HG03025 (cell line): ENCODE results near the gene MYO5B.
"Not testable (repeated sequence)": the region's sequence is repeated elsewhere in the genome, so short reads cannot be mapped to it uniquely, and the experiment has no call there.

Experiments
- ATAC-seq: cut with Tn5 transposase; IDR thresholded peaks from one replicate; pipeline ENCODE4 v1.9.1; 2021; ENCODE audit warnings: mild to moderate bottlenecking, moderate library complexity; ENCODE audit not compliant: unreplicated experiment, low FRiP score

The MYO5B gene

DNA sequence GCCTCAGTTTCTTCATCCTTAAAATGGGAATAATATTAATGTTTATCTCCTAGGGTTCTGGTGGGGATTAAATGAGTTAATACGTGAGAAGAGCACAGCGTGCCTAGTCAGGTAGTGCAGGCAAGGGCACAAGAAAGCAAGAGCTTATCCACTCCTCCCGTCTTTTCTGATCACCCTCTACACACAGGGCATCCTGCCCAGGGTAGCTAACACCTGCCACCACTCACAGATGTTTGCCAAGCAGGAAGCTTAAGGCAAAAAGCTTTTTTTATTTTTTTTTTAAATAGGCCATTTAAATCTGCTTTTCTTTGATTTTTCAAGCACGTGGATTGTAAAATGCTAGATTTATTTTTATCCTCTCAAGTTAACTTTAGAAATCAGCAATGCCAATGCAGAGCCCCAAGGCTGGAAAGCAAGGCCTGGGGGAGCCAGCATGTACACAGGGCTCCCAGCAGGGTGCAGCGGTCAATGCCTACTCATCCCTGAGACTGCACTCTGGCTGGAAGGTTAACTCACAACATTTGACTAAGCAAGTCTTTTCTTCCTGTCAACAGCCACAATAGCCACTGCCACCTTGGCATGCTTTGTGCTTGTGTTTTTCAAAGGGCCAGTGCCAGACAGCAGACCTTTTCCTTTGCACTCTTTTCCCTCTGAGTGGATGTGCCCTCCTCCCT, 295.2 kb downstream of the MYO5B start:
- no peak for ATAC-seq

DNA sequence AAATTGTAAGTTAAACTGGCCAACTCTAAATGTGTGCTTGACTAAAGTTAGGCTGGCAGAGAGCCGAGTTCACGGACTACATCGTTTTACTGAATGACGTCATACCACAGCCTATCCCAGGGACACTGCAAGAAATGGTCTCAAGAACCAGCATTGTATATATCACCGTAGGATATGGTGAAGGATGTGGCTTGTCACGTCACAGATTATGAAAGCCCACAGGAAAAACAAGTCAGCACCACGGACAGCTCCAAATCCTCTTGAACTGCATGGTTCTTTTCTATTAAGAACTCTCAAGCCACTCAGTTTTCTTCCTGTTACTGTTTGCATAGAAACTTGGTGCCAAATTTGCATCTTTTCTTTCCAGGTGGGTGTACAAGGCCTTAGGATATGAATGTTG, 296.5 kb downstream of the MYO5B start:
- ATAC-seq = no peak

DNA sequence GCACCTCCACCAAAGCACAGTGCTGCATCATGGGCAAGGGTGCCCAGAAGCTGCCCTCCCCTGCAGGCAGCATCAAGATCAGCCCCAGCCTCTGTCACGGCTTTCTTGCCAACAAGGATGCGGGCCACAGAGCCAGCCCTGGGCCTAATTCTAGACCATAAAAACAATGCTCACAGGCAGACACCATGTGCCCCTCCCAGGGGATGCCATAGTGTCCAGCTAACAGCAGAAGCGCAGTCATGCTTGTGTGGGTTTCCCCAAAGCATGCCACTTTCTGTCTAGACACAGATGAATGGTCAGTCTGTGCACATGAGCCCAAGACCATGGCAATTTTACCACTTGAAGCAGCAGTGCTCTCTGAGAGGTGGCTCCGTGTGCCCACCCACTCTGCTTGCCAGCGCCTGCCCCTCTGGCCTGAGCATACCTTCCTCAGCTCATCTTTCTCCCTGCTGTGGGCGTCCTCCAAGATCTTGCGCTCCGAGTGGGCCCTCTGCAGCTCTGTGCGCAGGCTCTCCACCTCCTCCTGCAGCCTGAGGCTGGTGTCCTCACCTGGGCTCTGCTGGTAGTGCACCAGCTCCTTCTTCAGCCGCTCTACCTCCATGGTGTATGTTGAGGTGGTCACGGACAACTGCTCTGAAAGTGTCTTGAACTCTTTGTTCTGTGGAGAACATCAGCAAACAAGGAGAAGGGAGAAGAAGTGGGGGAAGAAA, 300.3 kb downstream of the MYO5B start:
- no peak for ATAC-seq

DNA sequence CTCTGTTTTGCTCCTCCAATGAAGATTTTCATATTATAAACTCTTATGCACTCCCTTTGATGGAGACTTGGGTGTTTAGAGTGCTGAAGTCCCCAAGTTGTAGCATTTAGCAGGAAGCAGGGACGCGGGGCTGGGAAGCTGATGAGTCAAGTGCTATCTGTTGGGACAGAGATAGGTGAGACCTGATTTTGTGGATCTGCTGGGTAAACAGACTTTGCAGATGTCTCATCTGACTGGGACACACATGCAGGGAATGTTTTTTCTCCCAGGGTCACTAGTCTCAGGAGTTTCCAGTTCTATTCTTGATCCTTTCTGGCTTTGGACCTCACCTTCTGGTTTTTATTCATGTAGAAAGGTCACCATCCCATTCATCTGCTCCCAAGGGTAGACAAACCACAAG, 301.9 kb downstream of the MYO5B start:
- ATAC-seq = no peak

DNA sequence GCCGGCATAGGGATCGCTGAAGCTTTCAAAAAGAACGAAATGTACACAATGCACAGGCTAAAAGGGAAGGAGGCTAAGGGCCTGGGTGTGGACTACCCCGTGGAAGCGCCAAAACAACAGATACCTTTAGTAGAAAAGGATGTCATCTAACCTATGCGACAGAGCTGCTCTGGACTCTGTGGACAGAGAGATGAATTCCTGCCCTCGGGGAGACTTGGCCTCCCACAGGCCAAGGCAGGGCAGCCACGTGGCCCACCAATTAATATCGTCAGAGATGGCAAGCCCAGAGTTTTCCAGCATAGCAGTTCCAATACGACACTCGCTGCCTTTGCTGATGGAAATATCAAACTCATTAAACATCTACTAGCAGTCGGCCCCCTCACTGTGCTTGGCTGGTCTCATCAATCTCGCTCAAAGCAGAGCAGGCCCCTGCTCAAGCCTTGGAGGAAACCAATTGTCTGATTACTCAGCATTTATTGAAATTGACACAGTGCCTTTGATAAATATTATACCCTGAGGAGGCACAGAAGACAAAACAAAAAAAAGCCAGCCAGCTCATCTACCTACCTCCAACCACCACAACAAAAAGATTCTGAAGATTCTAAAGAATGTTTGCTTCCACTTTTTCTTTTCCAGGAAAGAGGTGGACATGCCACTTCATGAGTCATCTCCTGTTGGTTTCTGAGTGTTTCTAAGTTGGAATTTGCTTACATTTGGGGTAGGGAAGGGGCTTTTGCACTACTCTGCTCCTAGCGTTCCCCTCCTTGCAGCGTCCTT, 302.6 kb downstream of the MYO5B start:
- no peak for ATAC-seq

DNA sequence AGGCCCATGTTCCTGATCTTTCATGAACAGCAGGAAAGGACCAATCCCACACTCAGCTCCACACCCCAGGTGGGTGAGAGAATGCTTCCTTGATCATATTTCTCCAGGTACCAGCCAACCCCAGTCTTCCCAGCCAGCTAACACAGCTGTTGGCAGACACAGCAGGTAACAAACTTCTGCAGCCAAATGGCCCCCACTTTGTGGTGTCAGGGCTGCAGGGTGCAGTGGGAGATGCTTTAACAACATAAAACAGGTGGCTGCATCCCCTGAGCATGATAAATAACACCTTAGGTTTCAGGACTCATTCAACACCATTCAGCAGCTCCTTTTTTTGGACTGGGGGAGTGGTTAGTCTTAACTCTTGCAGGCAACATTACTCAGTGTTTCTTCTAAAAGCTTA, 304.9 kb downstream of the MYO5B start:
- no peak for ATAC-seq

DNA sequence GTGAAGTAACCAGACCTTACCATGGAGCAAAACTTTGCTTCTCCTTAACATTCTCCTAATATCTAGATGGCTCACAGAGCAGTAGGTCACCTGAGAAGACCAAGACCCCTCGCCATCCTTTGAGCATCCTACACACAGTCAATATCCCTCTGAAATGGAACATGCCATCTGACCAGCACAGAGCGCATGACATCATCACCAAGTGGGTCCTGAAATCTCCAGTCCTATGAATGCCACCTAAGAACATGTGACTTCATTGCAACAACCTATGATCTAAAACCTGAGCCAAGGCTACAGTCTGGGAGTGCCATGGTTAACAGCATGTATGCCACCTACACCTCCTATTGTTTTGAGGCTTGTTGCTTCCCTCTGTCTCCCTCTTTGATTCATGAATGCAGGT, 305.4 kb downstream of the MYO5B start:
- ATAC-seq = not testable (repeated sequence)

DNA sequence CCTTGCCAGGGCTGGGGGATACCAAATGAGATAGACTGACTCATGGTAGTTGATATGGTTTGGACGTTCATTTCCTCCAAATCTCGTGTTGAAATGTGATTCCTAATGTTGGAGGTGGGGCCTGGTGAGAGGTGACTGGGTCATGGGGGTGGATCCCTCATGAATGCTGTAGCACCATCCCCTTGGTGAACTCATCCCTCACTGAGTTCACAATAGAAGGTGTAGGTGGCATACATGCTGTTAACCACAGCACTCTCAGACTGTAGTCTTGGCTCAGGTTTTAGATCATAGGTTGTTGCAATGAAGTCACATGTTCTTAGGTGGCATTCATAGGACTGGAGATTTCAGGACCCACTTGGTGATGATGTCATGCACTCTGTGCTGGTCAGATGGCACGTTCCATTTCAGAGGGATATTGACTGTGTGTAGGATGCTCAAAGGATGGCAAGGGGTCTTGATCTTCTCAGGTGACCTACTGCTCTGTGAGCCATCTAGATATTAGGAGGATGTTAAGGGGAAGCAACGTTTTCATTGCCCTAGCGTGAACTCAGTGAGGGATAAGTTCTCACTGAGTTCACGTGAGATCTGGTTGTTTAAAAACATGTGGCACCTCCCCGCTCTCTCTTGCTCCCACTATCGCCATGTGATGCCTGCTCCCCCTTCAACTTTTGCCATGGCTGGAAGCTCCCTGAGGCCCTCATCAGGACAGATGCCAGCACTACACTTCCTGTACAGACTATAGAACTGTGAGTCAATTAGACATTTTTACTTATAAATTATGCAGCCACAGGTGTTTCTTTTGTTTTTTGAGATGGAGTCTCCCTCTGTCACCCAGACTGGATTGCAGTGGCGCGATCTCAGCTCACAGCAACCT, 307.8 kb downstream of the MYO5B start:
- ATAC-seq = no peak

DNA sequence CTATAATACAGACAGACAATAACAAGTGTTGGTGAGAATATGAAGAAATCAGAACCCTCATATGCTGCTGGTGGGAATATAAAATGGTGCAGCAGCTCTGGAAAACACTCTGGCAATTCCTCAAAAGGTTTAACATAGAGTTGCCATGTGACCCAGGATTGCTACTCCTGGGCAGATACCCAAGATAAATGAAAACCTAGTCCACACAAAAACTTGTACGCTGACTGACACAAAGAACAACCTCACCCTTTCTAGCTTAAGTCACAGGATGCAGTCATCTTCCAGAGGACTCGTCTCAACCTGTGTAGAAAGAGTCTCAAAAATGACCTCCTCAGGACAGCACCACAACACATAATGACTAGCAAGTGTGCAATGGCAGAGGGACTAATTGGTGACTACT, 310.0 kb downstream of the MYO5B start:
- ATAC-seq = no peak

DNA sequence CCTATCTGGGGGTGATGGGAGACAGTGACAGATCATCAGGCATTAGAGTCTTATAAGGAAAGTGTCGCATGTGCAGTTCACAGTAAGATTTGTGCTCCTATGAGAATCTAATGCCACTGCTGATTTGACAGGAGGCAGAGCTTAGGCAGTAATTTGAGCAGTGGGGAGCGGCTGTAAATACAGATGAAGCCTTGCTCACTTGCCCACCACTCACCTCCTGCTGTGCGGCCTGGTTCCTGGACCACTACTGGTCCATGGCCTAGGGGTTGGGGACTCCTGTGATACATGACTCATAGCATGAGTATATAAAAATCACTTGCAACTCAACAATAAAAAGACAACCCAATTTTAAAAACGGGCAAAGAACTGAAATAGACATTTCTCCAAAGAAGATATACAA, 310.5 kb downstream of the MYO5B start:
- no peak for ATAC-seq

DNA sequence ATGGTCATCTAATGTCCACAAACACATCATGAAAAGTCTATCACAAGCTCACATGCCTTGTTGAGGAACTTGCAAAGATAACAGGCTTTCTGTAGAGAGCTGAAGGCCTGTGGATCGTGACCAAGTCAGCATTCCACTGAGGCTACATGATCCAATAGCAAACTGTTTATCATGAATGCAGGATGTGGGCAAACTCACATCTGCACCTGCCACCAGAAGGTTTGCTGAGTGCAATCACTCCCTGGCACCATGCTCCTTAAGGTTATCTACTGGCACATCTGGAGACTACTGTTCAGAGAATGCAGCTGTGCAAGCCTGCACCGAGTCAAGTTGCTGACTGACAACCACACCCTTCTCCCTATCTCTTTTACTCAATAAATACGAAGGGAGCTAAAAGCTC, 314.3 kb downstream of the MYO5B start:
- no peak for ATAC-seq

DNA sequence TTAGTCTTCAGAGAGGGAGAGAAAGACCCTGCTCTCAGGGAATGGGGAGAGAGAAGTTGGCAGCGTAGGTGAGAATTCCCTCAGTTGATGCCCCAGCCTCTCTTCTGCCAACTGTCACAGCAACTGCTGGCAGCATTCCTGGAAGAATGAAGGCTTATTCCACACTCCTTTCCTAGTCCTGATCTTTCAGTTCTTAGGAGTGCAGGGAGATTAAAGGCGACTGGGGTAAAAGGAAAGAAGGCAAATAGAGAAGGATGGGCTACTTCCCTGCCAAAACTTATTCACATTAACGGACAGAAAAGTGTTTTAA, 315.7 kb downstream of the MYO5B start:
- ATAC-seq = no peak

DNA sequence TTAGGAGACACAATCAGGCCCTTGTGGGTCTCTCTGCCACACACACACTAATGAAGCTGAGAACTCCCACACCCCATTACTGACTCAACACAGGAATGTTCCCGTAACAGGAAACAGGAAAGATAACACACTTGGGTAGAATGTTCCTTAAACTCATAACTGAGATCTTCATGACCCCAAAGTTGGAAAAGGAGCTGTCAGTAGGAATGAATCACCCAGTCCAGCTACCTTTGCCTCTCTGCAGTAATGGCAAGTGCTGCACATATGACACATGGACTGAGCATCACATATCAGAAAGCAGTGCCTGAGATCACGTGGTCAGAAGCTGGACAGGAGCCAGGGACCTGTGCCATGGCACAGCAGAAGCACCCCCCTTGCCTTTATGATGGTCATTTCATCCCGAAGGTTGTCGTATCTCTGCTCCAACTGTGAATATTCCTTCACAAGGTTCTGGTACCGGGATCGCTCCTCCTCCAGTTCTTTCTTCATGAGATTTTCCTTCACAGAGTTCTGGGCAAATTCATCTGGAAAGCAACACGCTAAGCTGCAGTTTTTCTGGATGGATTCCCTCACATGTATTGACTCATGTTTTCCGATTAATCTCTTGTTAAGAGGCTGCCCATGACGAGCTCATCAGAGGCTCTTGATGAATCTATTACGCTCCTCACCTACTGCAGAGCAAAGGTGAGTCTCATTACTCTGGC, 316.2 kb downstream of the MYO5B start:
- ATAC-seq = no peak

DNA sequence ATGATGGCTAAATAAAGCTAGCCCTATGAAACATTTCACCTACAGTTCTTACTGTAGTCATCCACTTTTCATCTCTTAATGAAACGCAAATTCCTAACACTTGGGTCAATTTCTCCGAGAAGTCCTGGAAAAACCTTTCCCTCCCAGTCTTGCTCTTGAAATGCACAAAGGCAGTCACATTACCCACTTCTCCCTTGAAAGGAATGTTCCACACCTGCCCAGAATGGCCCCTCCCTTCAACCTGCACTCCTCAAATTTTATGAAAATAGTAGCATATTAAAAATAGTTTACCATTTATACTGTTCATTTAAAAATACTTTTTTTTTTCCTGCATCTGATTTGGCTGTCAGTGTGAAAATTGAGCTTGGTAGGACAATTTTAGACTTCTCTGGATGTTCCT, 316.9 kb downstream of the MYO5B start:
- no peak for ATAC-seq

DNA sequence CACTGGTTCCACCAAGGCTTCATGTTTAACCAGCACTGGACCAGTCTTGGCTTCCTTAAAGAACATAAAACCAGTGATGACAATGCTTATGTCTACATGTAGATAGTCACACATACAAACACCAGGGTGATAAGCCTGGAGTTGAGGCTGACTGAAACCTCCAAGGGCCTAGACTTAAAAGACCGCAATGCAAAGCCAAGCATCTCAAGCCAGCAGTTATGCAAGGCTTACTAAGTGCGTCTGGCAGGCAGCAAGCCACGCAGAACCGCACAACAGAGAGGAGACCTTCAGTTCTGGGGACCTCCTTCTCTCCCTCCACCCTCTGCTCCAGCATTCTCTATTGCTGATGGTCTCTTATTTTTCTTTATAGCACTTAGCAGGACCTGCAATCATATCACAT, 318.4 kb downstream of the MYO5B start:
- no peak for ATAC-seq

DNA sequence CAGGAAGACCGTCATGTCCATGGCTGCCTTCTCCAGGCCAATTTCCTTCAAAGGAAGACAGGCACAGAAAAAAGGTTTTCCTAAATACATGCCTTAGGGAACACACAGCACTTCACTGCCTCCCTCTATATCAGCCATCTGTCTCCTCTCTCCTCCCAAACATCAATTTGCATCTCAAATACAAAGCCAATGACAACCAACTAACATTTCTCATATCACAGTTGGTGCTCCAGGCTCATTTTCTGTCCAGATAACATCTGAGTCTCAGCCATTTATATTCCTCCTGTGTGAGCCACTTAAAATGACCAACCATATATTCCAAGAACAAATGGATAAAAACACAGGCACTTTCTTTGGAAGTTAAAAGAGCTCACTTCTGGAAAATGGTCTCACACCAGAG, 319.2 kb downstream of the MYO5B start:
- ATAC-seq = no peak

DNA sequence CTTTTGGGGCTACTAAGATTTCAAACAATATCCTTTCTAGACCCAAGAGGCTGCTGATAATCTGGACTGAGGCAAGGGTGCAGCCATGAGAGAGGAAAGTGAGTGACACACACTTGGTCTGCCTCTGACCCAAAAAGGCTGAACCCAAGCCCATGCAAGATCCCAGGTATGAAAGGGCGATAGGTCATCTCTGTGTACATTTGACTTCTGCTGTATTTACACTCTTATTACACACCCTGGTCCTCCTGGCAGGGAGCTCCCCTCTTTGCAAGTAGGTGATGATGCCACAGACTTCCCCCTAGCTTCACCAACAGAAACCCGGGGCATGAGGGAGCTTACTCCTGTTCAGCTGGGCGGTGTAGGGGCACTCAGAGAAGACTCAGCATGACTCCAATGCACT, 319.8 kb downstream of the MYO5B start:
- no peak for ATAC-seq

DNA sequence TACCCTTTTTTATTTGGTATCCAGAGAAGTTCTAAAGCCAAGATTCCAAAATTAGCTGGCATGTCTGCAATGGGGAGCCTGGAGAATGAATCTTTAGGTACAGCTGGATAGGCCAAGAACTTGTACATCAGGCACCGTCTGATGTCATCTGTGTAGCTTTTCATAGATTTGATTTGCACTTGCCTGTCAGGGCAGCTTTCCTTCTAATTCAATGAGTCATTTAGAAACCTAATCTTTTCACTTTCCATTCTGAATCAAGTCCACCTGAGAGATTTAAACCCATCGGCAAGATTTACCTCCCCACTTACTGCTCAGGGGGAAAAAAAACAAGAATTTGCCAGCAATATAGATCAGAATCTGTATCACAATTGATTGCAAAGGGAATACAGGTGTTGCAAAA, 320.7 kb downstream of the MYO5B start:
- no peak for ATAC-seq

DNA sequence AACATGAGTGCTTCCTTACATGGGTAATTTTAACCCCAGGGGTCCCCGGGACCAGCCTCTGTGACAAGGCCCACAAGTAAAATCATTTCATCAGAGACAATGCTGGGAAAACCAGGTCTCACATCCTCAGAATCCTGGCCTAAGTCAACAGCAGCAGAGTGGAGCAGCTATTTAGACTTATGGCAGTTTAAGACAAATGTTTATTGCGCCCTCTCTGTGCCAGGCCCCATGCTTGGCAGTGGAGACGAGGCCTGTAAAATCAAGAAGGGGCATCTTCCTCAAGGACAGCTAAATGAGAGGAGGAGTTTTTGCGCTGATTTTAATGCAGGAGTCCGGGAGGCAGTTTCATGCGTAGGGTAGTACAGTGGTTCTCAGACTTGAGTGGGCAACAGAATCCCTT, 325.6 kb downstream of the MYO5B start:
- no peak for ATAC-seq

DNA sequence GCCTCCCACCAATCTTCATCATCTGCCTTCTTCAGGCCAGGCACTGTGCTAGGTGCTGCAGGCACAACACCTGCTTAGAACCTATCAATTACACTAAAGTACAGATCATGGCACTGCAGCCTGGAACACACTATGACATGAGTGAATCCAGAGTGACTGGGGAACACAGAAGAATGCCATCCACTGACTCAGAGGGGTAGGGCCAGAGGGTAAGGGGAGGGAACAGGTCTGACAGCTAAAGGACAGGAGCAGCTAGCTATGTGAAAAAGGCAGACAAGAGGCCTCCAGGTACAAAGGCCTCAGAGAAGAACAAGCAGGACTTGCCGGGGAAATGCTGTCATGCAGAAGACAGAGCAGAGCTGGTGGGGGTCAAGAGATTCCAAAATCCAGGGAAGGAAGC, 328.3 kb downstream of the MYO5B start:
- no peak for ATAC-seq
